ENCODE data around the gene USP36. TPM values are rescaled to one million over a fixed set of nuclear protein-coding genes. Genes with fewer than 3 reads are reported as not detected.
"Not testable (repeated sequence)": the region's sequence is repeated elsewhere in the genome, so short reads cannot be mapped to it uniquely, and the experiment has no call there.

The USP36 gene
- polyA plus RNA-seq, 4 donors: 26.7 to 55.4 (median 45.6) TPM

DNA sequence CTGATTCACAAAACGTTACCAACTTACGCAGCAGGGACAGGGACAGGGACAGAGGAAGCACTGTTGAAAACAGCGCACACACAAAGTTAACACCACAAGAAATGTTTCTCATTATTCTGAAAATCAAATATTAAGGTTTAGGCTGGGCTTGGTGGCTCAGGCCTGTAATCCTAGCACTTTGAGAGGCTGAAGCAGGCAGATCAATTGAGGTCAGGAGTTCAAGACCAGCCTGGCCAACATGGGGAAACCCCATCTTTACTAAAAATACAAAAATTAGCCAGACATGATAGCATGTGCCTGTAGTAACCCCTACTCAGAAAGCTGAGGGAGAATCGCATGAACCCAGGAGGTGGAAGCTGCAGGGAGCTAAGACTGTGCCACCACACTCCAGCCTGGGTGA is 62.7 kb downstream of the USP36 start:
- DNase-seq (ENCODE audit: low read depth in 4 of 4, low spot score in 2 of 4): no peak

DNA sequence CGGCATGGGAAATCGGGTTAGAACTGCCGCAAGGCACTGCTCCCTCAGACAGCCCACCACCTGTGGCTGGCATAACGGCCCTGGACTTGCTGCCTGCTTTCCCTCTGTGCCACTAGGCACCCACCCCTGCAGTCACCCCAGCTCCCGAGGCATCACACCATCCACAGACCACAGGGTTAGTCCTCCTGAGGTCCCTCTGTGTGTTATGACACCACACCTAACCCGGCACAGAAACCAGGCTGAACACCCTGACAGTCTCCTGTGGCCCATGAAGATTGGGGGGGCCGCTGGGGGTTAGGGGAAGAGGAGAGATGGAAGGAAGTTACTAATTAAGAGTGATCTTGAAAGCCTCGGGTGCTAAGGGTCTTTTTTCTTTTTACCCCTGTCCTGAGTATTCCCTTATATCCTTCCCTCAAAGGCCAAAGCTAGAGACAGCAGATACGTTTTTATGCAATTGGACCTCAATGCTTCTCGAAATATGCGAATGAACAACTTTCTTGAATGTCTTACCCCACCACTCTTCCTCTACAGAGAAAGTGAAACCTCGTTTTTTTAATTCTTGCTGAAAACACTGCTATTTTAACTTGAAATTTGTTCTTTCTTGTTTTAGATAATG is 65.5 kb downstream of the USP36 start:
- DNase-seq (ENCODE audit: low read depth in 4 of 4, low spot score in 2 of 4): no peak

DNA sequence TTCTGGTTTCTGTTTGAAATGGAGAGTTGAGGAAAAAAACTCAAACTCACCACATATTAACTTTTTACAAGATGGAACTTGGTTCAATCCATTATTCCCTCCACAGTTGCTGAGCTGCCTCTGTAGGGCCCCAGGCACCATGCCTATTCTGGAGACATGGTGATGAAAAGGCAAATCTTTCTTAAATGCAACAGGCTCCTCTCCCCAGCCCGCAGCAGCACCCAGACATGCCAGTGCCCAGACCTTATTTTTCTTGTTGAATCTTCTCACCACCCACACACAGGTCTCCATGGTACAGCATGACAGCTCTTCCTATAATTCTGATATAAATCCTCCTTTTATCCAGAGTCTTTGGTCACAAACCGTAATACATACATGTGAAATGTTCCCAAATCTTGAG is 66.2 kb downstream of the USP36 start:
- DNase-seq (ENCODE audit: low read depth in 4 of 4, low spot score in 2 of 4): no peak

DNA sequence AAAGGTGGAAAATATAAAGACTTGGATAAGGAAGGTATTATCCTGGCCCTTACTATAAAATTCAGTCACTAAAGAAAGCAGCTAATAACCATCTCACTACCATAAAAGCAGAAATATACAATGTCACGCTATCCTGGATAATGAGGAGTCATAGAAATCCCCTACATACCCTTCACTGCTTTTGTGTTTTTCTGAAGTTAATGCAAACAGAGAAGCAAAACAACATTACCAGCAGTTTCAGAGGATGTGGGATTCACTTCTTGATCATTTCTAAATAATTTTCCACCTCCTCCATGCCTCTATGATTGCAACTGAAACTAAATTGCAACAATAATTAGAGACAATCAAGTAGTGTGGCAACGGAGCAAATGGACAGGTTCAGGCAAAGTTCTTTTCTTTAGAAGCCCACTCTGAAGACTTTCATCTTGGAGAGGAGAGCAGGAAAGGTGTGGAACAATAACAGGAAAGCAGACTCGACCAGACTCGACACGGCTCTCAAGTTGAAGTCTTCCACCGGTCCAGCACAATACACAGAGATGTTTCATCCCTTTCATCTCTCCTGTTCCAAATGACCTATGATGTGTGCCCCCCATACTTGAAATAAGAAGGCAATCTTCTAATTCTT is 68.7 kb downstream of the USP36 start:
- no peak for DNase-seq (ENCODE audit: low read depth in 4 of 4, low spot score in 2 of 4)

DNA sequence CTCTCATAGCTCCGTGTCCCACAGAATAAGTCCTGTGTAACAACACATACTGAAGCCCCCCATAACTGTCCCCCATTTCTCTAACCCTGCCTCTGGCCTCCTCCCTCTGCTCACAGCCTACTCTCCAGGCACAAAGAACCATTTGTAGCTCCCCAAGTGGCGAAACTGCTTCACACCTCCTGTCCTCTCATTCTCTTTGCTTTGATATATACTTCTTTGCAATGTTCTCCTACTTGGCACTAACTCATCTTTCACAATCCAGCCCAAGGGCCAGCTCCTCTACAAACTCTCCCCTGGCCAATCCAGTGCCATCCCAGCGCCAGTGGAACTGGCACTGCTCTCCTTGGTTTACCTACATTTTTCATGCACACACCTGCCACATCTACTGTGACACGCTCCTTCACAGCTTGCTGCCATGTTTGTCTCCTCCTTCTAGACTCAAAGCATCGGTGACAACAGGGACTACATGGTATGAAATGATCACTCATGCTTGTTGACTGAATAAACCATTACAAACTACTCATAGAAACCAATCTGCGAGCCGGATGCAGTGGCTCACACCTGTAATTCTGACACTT is 71.3 kb downstream of the USP36 start:
- no peak for DNase-seq (ENCODE audit: low read depth in 4 of 4, low spot score in 2 of 4)

DNA sequence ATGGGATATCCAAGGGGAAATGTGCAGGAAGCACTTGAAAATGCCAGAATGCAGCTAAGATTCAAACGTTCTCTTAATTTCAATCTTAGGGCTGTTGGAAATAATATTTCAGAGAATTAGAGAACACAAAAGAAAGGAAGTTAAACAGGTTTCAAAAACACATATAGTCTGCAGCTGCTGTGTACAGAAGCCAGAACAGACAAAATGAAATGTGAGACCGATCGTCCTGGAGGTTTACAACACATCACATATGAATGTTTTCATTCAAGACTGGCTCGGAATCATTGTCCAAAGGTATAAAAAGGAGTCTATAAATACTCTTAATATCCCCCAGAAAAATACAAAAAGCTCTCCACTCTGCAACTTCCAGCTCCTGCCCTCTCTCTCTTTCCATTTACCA is 72.8 kb downstream of the USP36 start:
- DNase-seq (ENCODE audit: low read depth in 4 of 4, low spot score in 2 of 4): no peak

DNA sequence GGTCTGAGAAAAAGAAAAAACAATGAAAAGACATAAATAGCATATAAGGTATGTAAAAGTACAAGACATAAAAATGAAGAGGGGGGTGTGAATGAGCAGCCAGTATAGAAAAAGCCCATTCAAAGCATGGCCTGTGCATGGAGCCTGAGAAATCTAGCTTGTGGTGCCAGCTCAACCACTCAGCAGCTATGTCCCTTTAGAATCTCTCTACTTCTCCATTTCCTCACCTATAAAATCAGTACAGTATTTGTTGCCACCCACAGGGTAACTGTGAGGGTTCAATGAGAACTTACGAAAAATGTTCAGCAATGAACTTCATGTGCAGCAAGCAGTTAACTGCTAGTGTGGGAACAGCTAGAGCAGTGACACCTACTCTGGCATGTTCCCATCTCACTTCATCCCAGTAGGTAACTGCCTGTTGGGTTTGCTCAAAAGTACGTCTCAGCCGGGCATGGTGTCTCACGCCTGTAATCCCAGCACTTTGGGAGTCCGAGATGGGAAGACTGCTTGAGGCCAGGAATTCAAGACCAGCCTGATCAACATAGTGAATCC is 73.8 kb downstream of the USP36 start:
- DNase-seq (ENCODE audit: low read depth in 4 of 4, low spot score in 2 of 4): no peak

DNA sequence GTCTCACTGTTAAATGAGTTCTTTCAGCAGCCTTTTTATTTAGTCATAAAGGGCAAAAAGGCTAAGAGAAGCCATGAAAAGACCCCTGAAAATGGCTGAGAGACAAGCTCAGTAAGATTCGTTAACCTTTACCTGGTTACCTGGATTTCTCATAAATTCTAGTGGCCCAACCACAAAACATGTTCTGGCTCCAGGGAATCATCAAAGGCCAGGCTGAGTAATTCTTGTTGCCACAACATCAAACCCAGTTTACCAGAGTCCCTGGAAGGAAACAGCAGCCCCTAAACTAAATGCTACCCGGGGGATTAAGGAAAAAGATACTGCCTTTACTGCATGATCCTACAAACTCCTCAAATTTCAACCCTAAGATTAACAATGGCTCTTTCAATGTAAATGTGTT is 74.4 kb downstream of the USP36 start:
- DNase-seq (ENCODE audit: low read depth in 4 of 4, low spot score in 2 of 4): no peak

DNA sequence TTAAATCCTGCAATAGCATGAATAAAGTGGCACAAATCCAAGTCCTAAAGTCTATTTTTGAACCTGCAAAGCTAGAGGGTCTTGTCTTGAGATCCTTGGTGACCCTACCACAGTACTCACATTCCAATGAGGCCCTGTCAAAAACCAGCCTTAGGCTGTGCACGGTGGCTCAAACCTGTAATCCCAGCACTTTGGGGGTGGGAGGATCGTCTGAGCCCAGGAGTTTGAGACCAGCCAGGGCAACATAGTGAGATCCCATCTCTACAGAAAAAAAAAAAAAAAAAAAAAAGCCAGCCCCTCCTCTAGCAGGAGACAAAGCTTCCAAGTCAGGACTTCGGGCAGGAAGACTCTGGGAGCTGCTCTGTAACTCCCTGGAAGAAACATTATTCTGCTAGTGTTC is 74.8 kb downstream of the USP36 start:
- DNase-seq (ENCODE audit: low read depth in 4 of 4, low spot score in 2 of 4): no peak

DNA sequence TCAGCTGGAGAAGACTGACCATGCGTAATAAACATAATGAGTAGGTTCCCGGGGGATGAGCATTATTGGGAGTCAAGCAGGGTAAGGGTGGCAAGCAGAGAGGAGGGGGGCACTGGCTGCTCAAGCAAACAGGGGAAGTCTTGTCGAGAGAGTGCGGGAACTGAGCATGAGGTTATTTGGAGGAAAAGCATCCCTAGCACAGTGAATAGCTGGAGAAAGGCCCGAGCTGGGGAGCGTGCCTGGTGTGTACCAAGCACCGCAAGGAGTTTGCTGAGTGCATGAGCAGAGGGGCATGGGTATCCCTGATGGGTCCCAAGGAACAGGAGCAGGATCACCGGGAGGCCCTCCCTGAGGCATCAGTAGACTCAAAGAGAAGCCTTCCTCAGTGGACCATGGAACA is 75.7 kb downstream of the USP36 start:
- DNase-seq (ENCODE audit: low read depth in 4 of 4, low spot score in 2 of 4): no peak

DNA sequence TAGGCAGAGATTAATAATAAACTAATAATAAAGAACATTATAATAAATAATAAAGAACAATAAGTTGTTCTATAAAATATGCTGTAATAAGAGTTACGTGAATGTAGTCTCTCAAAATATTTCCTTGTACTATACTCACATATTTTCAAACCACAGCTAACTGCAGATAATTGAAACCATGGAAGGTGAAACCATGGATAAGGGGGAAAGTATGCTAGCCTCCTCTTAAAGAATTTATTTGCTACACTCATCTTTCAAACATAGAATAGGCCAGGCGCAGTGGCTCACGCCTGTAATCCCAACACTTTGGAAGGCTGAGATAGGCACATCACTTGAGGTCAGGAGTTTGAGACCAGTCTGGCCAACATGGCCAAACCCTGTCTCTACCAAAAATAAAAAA is 77.1 kb downstream of the USP36 start:
- no peak for DNase-seq (ENCODE audit: low read depth in 4 of 4, low spot score in 2 of 4)

DNA sequence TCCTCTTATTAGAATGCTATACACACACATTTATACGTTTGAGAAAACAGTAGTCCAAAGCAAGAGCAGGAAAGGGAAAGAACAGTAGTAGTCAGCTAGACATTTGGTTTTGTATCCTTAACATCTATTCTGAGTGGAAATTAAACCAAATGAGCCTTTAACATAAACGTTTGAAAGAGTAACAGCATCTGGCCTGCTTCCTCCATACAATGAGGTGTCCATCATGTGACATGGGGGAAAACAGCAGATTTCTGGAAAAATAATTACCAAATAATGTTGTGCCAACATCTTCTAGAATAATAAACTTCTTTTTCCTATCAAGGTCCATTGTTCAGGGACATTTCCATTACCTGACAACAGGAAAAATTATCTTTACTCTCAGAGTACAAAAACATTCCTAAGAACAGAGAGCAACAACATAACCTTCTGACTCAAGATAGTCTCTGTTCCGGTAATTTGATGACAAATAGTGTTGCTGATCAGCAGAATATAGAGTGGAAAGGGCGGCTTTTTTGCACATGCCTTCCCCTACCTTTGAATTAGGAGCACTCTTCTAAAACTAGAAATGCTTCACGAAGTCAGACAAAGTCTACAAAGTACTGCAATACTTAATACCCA is 78.7 kb downstream of the USP36 start:
- no peak for DNase-seq (ENCODE audit: low read depth in 4 of 4, low spot score in 2 of 4)

DNA sequence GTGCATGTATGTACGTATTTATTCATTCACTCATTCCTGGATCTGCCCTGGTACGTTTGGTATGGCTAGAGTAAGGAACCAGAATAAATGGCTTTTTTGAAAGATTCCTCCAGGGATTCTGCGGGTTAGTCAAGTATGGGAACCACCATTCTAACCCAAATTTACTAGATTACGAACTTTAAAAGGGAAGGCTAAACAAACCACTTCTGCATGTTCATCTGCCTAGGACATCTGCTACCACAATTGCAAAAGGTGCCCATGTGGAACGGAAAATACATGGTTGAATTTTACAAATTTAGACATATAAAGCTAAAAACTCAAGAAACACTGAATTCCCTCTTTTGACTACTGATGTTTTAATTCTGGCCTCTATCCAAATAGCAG is 80.7 kb downstream of the USP36 start:
- DNase-seq (ENCODE audit: low read depth in 4 of 4, low spot score in 2 of 4): no peak

DNA sequence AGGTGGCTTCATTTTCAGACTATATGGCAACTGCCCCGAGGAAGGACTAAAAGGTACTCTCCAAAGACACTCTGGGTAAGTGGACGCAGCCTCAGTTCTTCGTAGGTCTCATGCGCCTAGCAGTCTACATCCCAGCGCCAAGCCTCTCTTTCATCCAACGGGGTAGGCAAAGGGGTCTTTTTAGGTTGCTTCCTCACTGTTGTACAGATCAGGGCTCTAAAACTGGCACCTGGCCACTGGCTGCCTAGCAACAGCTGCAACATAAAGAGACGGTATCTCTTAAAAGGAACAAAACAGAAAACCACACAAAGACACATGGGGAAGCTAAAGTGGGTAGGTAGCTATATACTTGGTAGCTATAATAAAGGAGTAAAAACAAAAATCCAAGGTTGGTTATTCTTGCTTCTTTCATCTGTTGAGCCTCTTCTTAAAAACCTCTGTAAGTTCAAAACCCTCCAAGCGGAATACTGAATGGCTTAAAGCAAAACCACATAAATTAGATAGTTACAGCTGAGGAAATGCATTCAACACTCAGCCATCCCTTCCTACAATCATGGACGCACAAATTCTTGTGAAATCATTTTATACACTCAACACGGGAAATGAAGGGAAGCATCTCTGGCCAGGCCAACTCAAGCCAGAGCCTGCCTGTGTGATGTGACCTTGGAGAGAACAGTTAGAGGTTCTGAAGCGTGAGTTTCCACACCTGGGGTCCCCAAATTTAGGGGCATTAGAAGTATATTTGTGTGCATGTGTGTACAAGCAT is 81.2 kb downstream of the USP36 start:
- no peak for DNase-seq (ENCODE audit: low read depth in 4 of 4, low spot score in 2 of 4)

DNA sequence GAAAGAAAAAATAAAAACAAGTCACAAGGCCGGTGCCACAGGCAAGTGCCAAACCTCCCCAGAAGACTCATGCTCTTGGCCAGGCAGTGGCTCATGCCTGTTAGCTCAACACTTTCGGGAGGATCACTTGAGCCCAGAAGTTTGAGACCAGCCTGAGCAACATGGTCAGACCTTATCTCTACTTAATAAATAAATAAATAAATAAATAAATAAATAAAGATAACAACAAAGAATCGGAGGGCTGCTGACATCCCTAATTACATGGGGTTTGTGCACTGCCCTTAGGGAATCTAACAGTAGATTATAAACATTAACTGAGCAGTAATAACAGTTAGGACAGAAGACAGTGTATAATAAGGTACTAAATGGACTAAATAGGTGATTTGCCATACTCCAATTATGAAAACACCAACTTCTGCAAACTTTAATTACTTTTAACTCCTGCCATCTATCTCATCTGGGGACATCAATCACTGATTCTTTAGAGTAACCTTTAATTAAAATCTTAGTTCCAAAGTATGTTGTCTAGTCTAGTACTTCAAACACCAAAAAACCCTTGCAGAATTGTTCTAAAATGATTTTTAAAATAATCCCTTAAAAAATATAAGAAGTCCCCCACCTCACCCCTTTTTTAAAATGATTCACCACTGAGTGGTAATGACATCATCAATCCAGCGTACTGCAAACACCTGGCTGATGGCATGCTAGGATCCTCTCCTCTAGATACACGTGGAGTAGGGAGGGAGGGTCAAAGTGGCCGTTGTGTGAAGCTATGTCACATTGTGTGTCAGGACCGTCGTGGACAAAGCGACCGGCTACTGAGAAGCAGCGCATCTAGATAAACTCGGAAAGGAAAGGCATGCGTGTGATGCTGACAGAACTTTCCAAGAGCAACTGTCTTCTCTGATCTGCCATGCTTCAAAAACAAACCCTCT is 87.0 kb downstream of the USP36 start:
- DNase-seq (ENCODE audit: low read depth in 4 of 4, low spot score in 2 of 4): no peak

DNA sequence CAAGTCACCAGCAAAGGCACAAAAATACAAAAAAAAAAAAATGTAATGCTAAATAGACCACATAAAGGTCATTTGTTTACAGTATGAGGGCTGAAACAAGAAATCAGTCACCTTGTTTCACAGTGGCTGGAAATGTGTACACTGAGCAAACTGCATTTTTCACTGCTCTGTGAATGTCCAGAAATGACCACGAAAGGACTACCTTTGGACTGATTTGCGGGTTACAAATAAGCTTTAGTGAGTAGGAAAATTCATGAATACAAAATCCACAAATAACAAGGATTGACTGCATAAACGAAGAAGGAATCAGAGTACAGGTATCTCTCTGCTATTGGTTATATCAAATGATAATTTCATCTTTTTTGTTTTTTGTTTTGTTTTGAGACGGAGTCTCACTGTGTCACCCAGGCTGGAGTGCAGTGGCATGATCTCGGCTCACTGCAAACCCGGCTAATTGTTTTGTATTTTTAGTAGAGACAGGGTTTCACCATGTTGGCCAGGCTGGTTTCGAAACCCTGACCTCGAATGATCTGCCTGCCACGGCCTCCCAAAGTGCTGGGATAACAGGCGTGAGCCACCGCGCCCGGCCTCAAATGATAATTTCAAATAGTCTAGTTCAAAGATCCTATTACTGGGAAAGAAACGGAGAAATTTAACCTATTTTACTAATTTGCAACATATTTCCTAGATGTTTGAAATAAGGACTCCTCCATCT is 89.0 kb downstream of the USP36 start:
- DNase-seq (ENCODE audit: low read depth in 4 of 4, low spot score in 2 of 4): no peak

DNA sequence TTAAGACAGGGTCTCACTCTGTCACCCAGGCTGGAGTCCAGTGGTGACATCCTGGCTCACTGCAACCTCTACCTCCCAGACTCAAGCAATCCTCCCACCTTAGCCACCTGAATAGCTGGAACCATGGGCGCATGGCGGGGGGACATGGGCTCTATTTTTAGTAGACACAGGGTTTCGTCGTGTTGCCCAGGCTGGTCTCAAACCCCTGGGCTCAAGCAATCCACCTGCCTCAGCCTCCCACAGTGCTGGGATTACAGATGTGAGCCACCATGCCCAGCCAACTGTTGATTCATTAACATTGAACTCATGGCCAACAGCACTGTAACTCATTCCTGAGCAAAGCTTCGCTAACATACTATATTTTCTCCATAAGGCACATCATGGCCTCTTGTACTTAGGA is 89.6 kb downstream of the USP36 start:
- DNase-seq (ENCODE audit: low read depth in 4 of 4, low spot score in 2 of 4): not testable (repeated sequence)

DNA sequence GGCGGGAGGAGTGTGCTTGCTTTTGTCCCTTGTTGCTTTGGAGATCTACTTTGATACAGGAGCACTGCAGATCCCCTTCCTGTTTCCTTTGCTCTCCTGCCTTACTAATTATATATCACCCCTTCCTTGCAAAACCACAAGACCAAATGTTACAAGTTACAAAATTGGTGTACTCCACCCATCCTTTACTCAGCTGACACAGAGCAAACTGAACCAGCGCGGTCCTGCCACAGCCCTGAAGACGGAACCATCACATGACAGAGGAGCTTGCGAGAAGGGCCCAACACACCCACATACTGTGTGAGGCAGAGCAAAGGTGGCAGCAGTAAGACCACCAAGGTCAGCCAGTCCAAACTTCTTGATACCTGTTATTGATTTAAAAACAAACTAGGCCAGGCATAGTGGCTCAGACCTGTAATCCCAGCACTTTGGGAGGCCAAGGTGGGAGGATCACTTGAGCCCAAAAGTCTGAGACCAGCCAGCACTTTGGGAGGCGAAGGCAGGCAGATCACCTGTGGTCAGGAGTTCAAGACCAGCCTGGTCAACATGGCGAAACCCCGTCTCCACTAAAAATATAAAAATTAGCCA is 91.8 kb downstream of the USP36 start:
- DNase-seq (ENCODE audit: low read depth in 4 of 4, low spot score in 2 of 4): no peak
